ENCODE measurements around the gene CRISPLD2. TPM values are rescaled to one million over a fixed set of nuclear protein-coding genes. Genes with fewer than 3 reads are reported as not detected.
"Not testable (repeated sequence)": the region's sequence is repeated elsewhere in the genome, so short reads cannot be mapped to it uniquely, and the experiment has no call there.

The CRISPLD2 gene
- total RNA-seq, 1 experiment from 2014 or later: 0.28 TPM

GRCh38 chr16:84937196-84938005 lies 117.6 kb downstream of the CRISPLD2 start:
- no peak for TF ChIP-seq CTCF (IDR thresholded peaks at IDR 0.05; ENCODE audit: unreplicated experiment)
- no TSS peak for BruUV-seq (replicated peaks)
- H3K4me1 Mint-ChIP-seq (ENCODE audit: insufficient read depth, unreplicated experiment): no peaks in the 10 kb centered on the region
- ChIA-PET POLR2A (no interaction called here), CTCF (interaction anchor here (1.2 to 2.2 kb wide), 2 partner anchors 12 to 15 kb away, joined by 4 to 5 read pairs; no protein-coding TSS in a partner anchor)
- no peaks in the 10 kb centered on the region for H3K27me3 Mint-ChIP-seq (ENCODE audit: insufficient read depth, unreplicated experiment)
- H3K9me3 Mint-ChIP-seq (ENCODE audit: unreplicated experiment): peaks cover under 1% of the 10 kb centered on the region
- H3K27ac Mint-ChIP-seq (ENCODE audit: low read depth, unreplicated experiment): no peak overlapping the region
- H3K36me3 Mint-ChIP-seq (ENCODE audit: insufficient read depth, unreplicated experiment): no peaks in the 10 kb centered on the region
- no peak overlapping the region for H3K4me3 Mint-ChIP-seq (ENCODE audit: unreplicated experiment)
- intact Hi-C loops (cut with micrococcal nuclease): no loop called here
- DNase-seq (ENCODE audit: unreplicated experiment): no peak

- POLR2A ChIA-PET; intact Hi-C loops (cut with micrococcal nuclease); H3K4me3 Mint-ChIP-seq (ENCODE audit: unreplicated experiment); H3K27ac Mint-ChIP-seq (ENCODE audit: low read depth, unreplicated experiment); H3K27me3 Mint-ChIP-seq (ENCODE audit: insufficient read depth, unreplicated experiment); DNase-seq (ENCODE audit: unreplicated experiment); BruUV-seq (replicated peaks); H3K36me3 Mint-ChIP-seq (ENCODE audit: insufficient read depth, unreplicated experiment); H3K9me3 Mint-ChIP-seq (ENCODE audit: unreplicated experiment); H3K4me1 Mint-ChIP-seq (ENCODE audit: insufficient read depth, unreplicated experiment): not testable (repeated sequence)
- CTCF ChIA-PET: interaction anchor here (0.8 to 2.2 kb wide), 4 partner anchors 14 to 316 kb away, joined by 5 to 9 read pairs (median 6); no protein-coding TSS in a partner anchor
Observed at GRCh38 chr16:84938616-84939015, 118.8 kb downstream of the CRISPLD2 start.

GRCh38 chr16:84940670-84941551 lies 121.1 kb downstream of the CRISPLD2 start:
- Mint-ChIP-seq H3K27me3 (ENCODE audit: insufficient read depth, unreplicated experiment) (no peaks in the 10 kb centered on the region), H3K9me3 (ENCODE audit: unreplicated experiment) (peaks cover 8% of the 10 kb centered on the region), H3K4me3 (ENCODE audit: unreplicated experiment) (no peak overlapping the region), H3K27ac (ENCODE audit: low read depth, unreplicated experiment) (no peak overlapping the region), H3K36me3 (ENCODE audit: insufficient read depth, unreplicated experiment) (no peaks in the 10 kb centered on the region), H3K4me1 (ENCODE audit: insufficient read depth, unreplicated experiment) (no peaks in the 10 kb centered on the region)
- intact Hi-C loops (cut with micrococcal nuclease): no loop called here
- DNase-seq (ENCODE audit: unreplicated experiment): no peak
- TF ChIP-seq CTCF (IDR thresholded peaks at IDR 0.05; ENCODE audit: unreplicated experiment): no peak
- ChIA-PET POLR2A (no interaction called here), CTCF (interaction anchor here (0.6 to 3.4 kb wide), 3 partner anchors 9 to 15 kb away, joined by 3 to 22 read pairs (median 3); no protein-coding TSS in a partner anchor)
- BruUV-seq (replicated peaks): no TSS peak

GRCh38 chr16:84941921-84942320 lies 122.1 kb downstream of the CRISPLD2 start:
- no peak overlapping the region for H3K27ac Mint-ChIP-seq (ENCODE audit: low read depth, unreplicated experiment)
- no peaks in the 10 kb centered on the region for H3K36me3 Mint-ChIP-seq (ENCODE audit: insufficient read depth, unreplicated experiment)
- H3K4me3 Mint-ChIP-seq (ENCODE audit: unreplicated experiment): no peak overlapping the region
- intact Hi-C loops (cut with micrococcal nuclease): no loop called here
- no peaks in the 10 kb centered on the region for H3K27me3 Mint-ChIP-seq (ENCODE audit: insufficient read depth, unreplicated experiment)
- no peaks in the 10 kb centered on the region for H3K4me1 Mint-ChIP-seq (ENCODE audit: insufficient read depth, unreplicated experiment)
- POLR2A ChIA-PET: no interaction called here
- DNase-seq (ENCODE audit: unreplicated experiment): peak; percentile 61
- BruUV-seq (replicated peaks): no TSS peak
- no peak for TF ChIP-seq CTCF (IDR thresholded peaks at IDR 0.05; ENCODE audit: unreplicated experiment)
- CTCF ChIA-PET: interaction anchor here (0.8 to 3.4 kb wide), 3 partner anchors 11 to 191 kb away, joined by 4 to 22 read pairs (median 4); no protein-coding TSS in a partner anchor
- H3K9me3 Mint-ChIP-seq (ENCODE audit: unreplicated experiment): peaks cover 8% of the 10 kb centered on the region

All from MCF 10A (cell line).